ENCODE results near the gene ZBTB17.

ZBTB17 gene

GRCh38 chr1:15944308-15945010 lies 31.4 kb downstream of the ZBTB17 start:
- TF ChIP-seq EGR1 (IDR thresholded peaks at IDR 0.05) (no peak), TAF1 (IDR thresholded peaks at IDR 0.05; ENCODE audit: low read depth) (no peak)

- TF ChIP-seq TCF12 (IDR thresholded peaks at IDR 0.05; ENCODE audit: low read depth), result no peak
- no peak for TF ChIP-seq ZBTB7A (IDR thresholded peaks at IDR 0.05; ENCODE audit: low read depth)
- TF ChIP-seq RAD21 (IDR thresholded peaks at IDR 0.05; ENCODE audit: low read depth), result no peak
- no peak for TF ChIP-seq YY1 (IDR thresholded peaks at IDR 0.05; ENCODE audit: low read depth)
- TF ChIP-seq MAX (IDR thresholded peaks at IDR 0.05), result no peak
- TF ChIP-seq NFIC (IDR thresholded peaks at IDR 0.05), result no peak
- TF ChIP-seq EP300 (IDR thresholded peaks at IDR 0.05; ENCODE audit: borderline replicate concordance), result no peak
- TF ChIP-seq TEAD4 (IDR thresholded peaks at IDR 0.05), result no peak
- no peak for TF ChIP-seq CEBPB (IDR thresholded peaks at IDR 0.05)
- TF ChIP-seq TAF1 (IDR thresholded peaks at IDR 0.05; ENCODE audit: low read depth), result no peak
- TF ChIP-seq USF1 (IDR thresholded peaks at IDR 0.05), result no peak
- TF ChIP-seq FOXM1 (IDR thresholded peaks at IDR 0.05; ENCODE audit: borderline replicate concordance, low read depth), result no peak
- no peak for TF ChIP-seq CREB1 (IDR thresholded peaks at IDR 0.05; ENCODE audit: low read depth)
- no peak for TF ChIP-seq REST (IDR thresholded peaks at IDR 0.05; ENCODE audit: low read depth)
Measured at GRCh38 chr1:15943992-15944307, 32.0 kb downstream of the ZBTB17 start.

- TF ChIP-seq NFIC (IDR thresholded peaks at IDR 0.05), result no peak
- no peak for TF ChIP-seq CEBPB (IDR thresholded peaks at IDR 0.05)
- no peak for TF ChIP-seq USF1 (IDR thresholded peaks at IDR 0.05)
- no peak for TF ChIP-seq TEAD4 (IDR thresholded peaks at IDR 0.05)
- no peak for TF ChIP-seq CREB1 (IDR thresholded peaks at IDR 0.05; ENCODE audit: low read depth)
- no peak for TF ChIP-seq RAD21 (IDR thresholded peaks at IDR 0.05; ENCODE audit: low read depth)
- TF ChIP-seq YY1 (IDR thresholded peaks at IDR 0.05; ENCODE audit: low read depth), result no peak
Measured at GRCh38 chr1:15943328-15943991, 32.4 kb downstream of the ZBTB17 start.

- TF ChIP-seq TAF1 (IDR thresholded peaks at IDR 0.05; ENCODE audit: low read depth), result no peak
- no peak for TF ChIP-seq TCF12 (IDR thresholded peaks at IDR 0.05; ENCODE audit: low read depth)
- no peak for TF ChIP-seq MAX (IDR thresholded peaks at IDR 0.05)
- no peak; the same call in 1 of the 2 replicates for TF ChIP-seq EGR1 (IDR thresholded peaks at IDR 0.05)
- no peak for TF ChIP-seq FOXM1 (IDR thresholded peaks at IDR 0.05; ENCODE audit: borderline replicate concordance, low read depth)
- no peak for TF ChIP-seq USF1 (IDR thresholded peaks at IDR 0.05)
- TF ChIP-seq CEBPB (IDR thresholded peaks at IDR 0.05), result no peak
- TF ChIP-seq RAD21 (IDR thresholded peaks at IDR 0.05; ENCODE audit: low read depth), result no peak
- no peak for TF ChIP-seq REST (IDR thresholded peaks at IDR 0.05; ENCODE audit: low read depth)
- TF ChIP-seq EP300 (IDR thresholded peaks at IDR 0.05; ENCODE audit: borderline replicate concordance), result no peak
- no peak for TF ChIP-seq ZBTB7A (IDR thresholded peaks at IDR 0.05; ENCODE audit: low read depth)
- TF ChIP-seq YY1 (IDR thresholded peaks at IDR 0.05; ENCODE audit: low read depth), result no peak
- TF ChIP-seq TEAD4 (IDR thresholded peaks at IDR 0.05), result no peak
- TF ChIP-seq NFIC (IDR thresholded peaks at IDR 0.05), result no peak
Measured at GRCh38 chr1:15942661-15943327, 33.1 kb downstream of the ZBTB17 start.

All from Ishikawa (cell line).